HG03064 (cell line): ENCODE results near the gene TTC7B.

Source experiments
- ATAC-seq: cut with Tn5 transposase; IDR thresholded peaks from one replicate; pipeline ENCODE4 v1.9.1; 2021; ENCODE audit warnings: low read depth; ENCODE audit not compliant: unreplicated experiment

The TTC7B gene

GRCh38 chr14:90520326-90520725 lies 295.9 kb downstream of the TTC7B start:
- no peak for ATAC-seq

DNA sequence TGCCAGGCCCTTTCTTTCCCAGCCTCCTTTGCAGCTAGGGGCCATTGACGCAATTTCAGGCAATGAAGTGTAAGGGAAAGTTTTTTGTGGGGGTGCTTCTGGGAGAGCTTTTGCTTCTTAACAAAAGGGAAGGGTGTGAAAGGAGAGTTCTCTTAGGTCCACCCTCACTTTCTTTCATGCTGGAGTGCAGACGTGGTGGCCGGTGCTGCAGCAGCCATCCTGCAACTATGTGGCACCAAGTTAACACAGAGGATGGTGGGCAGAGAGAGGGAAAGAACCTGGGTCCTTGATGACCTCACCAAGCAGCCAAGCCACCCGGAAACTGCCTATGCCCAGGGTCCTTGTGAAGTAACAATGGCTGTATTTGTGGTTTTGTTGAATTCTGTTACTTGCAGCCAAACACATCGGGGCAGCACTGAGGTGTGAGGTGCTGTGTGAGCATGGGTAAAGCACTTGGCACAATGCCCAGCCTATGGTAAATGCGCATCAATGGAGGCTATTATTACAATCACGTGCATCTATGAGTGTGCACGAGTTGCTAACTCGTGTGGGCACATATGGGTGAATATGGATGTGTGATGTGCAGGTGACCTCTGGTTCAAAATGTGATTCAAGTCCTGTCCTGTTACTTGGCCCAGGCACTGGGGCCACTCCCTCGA lies 296.8 kb downstream of the TTC7B start:
- ATAC-seq, result no peak

DNA sequence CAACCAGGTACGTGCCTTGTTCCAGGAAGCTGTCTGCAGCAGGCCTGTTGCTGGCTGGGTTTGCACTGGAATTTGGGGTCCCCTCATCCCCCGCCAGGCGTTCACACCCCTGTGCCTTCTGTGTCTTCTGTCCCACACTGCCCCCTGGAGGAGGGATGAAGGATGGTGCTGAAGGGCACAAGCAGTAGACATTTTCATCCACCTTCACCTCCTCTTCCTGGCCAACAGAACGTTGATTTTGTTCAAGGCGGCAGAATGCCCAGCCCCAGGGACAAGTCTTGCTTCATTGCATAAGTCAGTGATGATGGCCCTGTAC lies 297.3 kb downstream of the TTC7B start:
- no peak for ATAC-seq

DNA sequence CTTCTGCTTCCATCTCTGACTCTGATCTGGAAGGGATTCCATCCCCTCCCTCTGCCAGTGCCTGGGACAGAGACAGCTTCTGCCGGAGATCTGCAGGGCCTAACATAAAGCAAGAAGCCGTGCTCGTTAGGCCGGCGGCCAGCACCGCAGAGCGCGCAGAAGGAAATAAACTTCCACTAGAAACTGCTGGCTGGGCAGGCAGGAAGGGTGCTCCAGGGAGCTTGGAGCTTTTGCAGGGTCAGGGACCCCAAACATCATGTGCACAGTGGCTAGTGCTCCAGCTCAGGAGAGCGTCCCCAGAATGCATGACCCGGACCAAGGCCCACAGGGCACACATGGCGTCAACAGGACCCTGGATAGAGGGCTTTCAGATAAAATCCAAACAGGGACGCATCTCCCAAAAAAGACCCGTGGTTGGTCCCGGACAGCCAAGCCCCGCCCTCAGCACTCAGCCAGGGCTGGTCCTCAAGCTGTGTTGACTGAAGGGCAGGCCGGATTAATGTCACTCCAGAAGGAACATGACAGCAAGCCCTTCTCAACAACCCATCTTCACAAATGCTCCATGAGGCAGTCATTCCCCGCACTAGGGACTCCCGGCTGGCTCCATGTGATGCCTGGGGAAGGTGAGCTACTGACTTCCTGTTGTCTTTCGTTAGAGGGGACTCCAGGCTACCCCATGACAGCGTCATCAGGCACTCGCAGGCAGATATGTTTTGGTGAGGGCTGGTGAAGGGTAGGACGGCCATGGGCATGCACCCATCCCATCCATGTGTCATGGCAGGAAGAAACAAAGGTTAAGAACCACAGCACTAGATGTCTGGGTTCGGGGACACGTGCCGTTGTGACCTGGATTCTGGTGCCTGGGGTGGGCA lies 297.9 kb downstream of the TTC7B start:
- no peak for ATAC-seq

DNA sequence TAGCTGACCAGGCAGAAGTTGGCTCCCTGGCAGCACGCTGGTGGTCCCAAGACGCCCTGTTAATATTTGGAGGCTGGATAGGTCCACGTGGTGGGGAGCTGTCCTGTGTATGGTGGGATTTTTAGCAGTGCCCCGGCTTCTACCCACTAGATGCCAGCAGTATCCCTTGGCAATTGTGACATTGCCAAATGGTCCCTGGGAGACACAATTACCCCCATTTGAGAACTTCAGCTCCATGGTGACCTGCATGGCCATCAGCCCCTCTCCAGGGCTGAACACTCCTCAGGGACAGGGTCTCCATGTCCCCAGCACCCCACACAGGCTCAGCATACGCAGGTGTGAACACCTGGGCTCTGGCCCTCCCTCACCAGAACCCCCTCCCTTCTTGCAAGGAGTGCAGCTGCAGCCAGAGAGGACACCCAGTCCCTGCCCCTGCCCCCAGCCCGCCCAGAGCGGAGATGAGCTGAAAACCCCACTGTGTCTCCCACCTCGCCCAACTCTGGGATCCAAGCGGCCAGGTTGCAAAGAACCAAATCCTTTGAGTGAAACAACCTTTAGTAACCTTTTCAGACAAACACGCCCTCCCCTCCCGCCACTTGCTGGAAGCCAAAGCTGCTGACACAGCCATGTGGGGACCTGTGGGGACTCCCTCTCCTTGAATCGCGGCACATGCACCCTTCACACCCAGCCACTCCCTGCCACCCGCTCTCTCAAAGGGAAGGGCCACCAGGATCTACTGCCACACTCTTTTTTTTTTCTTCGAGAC lies 299.0 kb downstream of the TTC7B start:
- ATAC-seq, result no peak

GRCh38 chr14:90514566-90514965 lies 301.7 kb downstream of the TTC7B start:
- ATAC-seq, result no peak

- no peak for ATAC-seq
Observed at GRCh38 chr14:90514015-90514398, 302.2 kb downstream of the TTC7B start.

DNA sequence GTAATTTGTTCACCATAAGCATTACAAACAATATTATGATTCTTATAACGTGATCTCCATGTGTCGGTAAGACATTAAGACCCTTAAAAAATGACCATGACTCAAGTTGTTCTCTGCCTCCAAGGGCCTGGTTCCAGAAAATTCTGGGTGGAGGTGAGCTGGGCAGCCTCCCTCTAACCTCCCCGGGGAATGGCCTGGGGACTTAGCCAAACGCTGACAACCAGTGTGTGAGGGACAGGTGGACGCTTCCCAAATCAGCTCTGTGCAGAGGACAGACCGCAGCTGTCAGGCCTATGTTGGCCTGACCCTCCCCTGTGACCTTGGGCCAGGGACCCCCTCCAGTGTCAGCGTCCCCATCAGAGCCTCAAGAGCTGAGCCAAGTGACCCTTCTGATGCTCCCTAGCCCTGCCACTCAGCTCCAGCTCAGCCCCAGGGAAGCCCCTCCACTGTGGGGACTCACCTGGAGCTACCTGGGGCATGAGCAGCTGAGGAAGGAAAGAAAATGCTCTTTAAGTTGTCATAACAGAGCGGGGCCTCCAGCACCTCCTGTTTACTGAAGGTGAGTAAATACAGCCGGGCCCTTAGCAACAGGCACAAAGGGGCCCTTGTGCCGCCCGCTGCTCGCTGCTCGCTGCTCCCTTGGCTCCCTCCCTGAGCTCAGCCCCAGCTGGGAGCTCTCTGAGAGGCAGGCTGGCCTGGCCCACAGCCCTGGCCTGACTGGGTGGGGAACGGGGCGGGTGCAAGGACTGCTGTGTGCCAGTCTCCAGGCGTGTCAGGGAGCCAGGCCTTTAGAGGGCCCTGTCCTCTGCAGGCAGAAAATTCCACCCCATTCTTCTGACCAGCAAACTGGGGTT lies 302.8 kb downstream of the TTC7B start:
- no peak for ATAC-seq

GRCh38 chr14:90512329-90512991 lies 303.8 kb downstream of the TTC7B start:
- ATAC-seq, result no peak

DNA sequence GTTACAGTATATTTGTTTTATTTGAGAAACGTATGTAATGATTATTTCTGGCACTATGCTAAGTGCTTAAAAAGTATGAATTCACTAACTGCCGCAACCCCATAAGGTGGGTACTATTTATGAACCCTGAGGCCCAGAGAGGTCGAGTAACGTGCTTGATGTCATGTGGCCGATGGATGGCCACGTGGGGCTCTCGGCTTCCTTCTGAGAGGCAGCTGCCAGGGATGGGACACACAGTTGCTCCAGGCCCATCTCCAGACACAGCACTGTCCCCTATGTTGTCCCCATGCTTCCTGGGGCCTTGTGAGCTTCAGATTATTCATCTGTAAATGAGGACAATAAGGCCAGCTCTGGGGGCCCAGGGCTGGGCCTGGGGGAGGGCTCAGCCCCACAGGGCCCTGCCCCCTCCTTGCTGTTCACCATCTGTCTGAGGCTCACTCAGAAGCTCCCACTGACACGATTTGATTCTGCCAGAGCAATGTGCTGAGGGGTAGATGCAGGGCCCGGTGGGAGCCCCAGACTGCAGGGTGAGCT lies 304.4 kb downstream of the TTC7B start:
- ATAC-seq, result no peak

- ATAC-seq, result no peak
Observed at GRCh38 chr14:90511252-90511651, 305.0 kb downstream of the TTC7B start.

DNA sequence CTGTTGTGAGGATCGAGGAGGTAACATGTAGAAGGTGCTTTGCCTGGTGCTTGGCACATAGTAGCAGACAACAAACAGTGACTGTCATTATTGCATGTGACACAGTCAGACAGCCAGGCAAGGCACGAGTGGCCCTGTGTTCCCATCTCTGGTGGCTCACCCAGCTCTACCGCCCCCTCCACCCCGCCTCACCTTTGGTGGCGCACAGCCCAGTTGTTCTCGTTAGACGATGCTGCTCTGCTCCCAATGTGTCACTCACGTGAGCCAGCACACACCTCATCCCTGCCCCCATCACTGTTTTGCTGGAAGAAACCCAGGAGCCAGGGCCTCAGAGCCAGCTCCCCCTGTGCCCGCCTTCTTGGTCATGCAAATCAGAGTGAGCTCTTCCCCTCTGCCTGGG lies 306.1 kb downstream of the TTC7B start:
- ATAC-seq, result no peak

- no peak for ATAC-seq
Observed at GRCh38 chr14:90509403-90509802, 306.8 kb downstream of the TTC7B start.

DNA sequence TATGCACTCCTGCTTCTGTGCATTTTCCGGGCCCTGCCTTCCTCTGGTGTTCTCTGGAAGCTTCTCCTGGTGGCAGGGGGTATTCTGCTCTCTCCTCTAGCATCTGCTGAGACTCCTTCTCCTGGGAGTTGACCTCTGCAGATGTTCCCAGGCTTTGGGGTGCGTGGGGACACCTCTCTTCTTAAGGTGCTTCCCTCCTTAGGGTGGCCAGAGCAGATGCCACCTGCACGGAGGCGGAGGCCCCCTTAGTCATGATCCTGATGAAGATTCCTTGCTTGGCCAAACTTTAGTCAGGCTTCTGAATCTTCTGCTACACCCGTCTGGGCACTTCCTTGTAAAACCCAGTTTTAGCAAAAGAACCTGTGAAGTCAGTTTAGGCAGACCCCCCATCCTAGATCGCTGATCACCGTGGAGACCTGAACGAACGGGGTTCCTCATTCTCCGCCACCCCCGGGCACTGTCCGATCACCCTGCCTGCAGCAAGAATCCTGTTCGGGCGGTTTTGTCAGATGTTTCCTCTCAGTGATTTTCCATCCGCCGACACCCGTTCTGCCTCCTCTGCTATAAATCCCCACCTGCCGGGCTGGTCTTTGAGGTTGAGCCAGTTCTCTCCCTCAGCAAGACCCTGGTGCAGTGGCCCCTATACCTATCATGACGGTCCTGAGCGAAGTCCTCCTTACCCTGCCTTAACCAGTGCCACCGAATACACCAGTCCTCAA lies 307.5 kb downstream of the TTC7B start:
- ATAC-seq, result no peak

- no peak for ATAC-seq
Observed at GRCh38 chr14:90508036-90508435, 308.2 kb downstream of the TTC7B start.

DNA sequence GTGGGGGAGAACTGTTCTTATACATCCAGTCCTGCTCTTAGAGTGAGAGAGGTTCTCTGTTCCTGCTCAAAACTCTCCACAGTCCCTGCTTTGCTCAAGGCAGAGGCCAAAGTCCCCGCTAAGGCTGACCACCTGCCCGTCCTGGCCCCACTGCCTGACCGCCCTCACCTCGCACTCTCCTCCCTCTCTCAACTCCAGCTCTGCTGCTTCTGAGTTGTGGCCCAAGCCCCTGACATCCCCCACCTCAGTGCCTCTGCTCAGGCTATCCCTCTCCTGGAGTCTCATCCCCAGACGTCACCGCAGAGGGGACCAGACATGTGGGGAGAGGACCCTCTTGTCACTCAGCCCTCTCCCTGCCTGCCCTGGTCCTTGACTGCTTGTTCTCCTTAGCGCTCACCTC lies 308.8 kb downstream of the TTC7B start:
- no peak for ATAC-seq

DNA sequence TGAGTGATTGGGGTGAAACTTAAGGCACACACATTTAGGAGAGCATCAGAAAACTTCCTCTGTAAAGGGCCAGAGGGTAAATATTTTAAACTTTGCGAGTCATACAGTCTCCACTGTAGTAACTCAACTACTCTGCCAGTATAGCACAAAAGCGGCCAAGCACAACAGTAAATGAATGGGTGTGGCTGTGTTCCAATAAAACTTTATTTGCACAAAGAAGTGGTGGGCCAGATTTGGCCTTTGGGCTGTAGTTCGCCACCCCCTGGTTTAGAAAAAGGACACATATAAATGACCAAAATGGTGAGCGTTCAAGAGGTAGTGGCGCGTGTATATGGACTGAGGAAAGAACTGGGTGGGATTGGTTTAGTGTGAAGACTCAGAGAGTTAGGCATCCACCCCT lies 309.5 kb downstream of the TTC7B start:
- no peak for ATAC-seq

DNA sequence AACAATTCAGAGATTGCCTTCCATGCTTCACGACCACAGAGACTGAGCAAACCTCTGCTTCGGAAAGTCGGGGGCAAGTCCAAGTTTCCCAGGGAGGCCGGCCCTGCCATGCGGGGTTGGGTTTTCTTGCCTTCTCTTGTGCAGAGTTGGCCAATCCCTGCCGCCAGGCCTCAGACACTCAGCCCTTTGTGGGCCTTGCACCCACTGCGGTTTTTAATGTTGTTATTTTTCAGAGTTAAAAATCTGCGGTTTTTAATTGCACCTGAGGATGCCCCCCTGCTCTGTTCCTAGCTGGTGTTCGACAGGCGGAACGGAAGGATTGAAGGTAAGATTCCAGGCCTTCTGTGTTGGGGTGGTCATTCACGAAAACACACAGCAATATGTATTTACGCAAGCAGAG lies 310.7 kb downstream of the TTC7B start:
- no peak for ATAC-seq

DNA sequence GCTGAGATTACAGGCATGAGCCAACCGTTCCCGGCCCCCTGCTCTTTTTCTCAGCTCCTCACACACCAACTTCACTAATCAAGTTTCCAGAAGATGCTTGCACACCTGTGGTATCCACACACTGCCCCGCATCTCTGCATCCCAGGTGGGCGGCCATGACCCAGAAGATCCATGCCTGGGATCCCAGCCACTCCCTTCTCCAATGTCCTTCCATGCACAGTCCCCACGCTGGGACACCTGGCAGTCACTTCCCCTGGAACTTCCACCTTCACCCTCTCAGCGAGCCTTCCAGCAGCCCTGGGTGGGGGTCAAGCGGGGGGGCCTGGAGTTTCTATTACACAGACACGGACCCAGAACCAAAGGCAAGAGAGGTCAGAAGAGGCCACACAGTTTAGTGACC lies 311.6 kb downstream of the TTC7B start:
- no peak for ATAC-seq
